HG03460 (cell line): ENCODE measurements around the gene UGT1A6.
"Not testable (repeated sequence)": the region's sequence is repeated elsewhere in the genome, so short reads cannot be mapped to it uniquely, and the experiment has no call there.

Experiments used
- ATAC-seq: cut with Tn5 transposase; IDR thresholded peaks from one replicate; pipeline ENCODE4 v1.9.1; 2021; ENCODE audit not compliant: unreplicated experiment

Gene UGT1A6

GRCh38 chr2:233714121-233714520 is 21.4 kb downstream of the UGT1A6 start:
- no peak for ATAC-seq

GRCh38 chr2:233718552-233718951 is 25.9 kb downstream of the UGT1A6 start, which contains the start of gene UGT1A4:
Gene UGT1A4 (plus strand): TSS chr2:233718736. CDS start chr2:233718821, 85 bp downstream.
- ATAC-seq = no peak

GRCh38 chr2:233728723-233729301 is 36.1 kb downstream of the UGT1A6 start, which contains the start of gene UGT1A3:
Gene UGT1A3 (plus strand): TSS chr2:233729042. CDS start chr2:233729127, 85 bp downstream.
- no peak for ATAC-seq

GRCh38 chr2:233736868-233737653 is 44.4 kb downstream of the UGT1A6 start:
- not testable (repeated sequence) for ATAC-seq

GRCh38 chr2:233740870-233741269 is 48.2 kb downstream of the UGT1A6 start:
- no peak for ATAC-seq

- no peak for ATAC-seq
Measured at GRCh38 chr2:233743464-233744259, 51.0 kb downstream of the UGT1A6 start.

DNA sequence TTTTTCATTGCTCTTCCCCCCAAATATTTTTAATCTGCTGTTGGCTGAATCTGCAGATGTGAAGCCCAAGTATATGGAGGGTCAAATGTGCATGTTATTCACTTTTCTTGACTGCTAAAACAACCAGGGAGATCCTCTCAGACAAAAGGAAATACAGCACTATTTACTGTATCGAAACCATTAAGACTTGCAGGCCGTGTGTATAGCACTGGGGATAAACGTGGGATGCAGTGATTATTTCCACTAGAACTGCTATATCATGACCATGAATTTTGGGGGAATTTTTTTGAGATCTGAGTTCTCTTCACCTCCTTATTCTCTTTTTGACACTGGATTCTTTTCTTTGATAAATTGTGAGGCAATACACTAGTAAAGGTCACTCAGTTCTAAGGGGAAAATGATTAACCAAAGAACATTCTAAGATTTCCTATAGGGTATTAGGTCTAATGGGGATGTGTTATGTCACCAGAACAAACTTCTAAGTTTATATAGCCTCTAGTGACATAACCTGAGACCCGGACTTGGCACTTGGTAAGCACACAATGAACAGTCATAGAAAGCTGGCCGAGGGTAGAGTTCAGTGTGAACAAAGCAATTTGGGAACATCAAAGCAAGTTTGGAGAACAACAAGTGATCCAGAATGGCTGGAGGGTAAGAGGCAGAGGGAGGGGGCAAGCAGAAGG is 52.5 kb downstream of the UGT1A6 start:
- no peak for ATAC-seq

DNA sequence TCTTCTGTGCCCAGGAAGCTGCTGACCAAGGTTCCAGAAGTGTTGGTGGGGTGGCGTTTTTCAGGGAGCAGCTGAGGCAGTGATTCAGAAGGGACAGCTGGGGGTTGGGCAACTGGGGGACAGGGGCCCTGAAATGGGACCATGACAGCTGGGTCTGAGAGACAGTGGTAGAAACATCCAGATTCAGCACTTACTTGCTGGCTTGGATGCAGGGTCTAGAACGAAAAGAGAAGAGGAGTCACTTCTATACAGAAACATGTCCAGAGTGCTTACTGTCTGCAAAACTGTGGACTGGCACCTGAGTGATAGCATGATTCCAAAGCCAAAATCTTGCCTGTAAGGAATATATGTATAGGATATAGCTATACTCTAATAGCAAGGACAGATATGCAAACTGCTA is 53.1 kb downstream of the UGT1A6 start:
- ATAC-seq = not testable (repeated sequence)

DNA sequence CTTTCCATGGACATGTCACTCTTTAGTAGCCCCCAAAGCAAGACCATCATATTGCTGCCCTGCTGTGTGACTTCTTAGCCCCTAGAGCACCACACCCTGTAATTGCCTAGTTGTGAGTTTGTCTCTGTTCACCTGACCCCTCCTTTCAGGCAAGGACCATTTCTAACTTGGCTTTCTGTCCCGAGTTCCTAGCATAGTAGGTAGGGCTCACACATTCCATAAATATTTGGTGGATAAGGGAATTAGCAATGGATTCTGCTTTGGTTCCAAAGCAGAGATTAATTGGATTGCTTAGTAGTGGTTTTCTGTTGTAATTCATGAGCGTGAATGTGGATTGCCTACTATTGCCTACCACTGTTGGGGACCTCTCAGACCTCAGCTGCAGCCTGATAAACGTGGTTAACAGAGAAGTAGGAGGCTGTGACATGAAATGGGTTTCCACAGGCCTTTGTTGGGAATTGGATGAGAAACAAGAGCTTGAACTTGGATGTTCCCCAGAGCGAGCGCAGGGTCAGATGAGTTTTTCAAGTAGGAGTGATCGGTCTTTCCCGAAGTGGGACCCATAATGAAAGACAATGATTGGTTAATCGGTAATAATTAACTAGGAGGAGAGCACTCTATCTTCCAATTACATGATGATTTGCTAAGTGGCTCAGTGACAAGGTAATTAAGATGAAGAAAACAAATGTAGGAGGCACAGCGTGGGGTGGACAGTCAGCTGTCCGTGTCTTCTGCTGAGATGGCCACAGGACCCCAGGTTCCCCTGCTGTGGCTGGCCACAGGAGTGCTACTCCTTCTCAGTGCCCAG is 54.0 kb downstream of the UGT1A6 start:
- no peak for ATAC-seq

DNA sequence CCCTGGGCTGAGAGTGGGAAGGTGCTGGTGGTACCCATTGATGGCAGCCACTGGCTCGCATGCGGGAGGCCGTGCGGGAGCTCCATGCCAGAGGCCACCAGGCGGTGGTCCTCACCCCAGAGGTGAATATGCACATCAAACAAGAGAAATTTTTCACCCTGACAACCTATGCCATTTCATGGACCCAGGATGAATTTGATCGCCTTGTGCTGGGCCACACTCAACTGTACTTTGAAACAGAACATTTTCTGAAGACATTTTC is 54.5 kb downstream of the UGT1A6 start:
- ATAC-seq = no peak

DNA sequence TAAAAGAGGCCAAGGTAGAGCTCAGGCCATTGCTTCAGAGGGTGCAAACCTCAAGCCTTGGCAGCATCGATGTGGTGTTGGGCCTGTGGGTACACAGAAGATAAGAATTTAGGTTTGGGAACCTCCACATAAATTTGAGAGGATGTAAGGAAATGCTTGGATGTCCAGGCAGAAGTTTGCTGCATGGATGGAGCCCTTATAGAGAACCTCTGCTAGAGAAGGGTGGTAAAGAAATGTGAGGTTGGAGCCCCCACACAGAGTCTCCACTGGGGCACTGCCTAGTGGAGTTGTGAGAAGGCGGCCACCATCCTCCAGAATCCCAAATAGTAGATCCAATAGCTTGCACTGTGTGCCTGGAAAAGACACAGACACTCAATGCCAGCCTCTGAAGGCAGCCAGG is 58.0 kb downstream of the UGT1A6 start:
- ATAC-seq = not testable (repeated sequence)

- ATAC-seq = not testable (repeated sequence)
Measured at GRCh38 chr2:233751212-233752009, 58.7 kb downstream of the UGT1A6 start.

- no peak for ATAC-seq
Measured at GRCh38 chr2:233754872-233755611, 62.4 kb downstream of the UGT1A6 start.

- no peak for ATAC-seq
Measured at GRCh38 chr2:233756429-233757081, 63.9 kb downstream of the UGT1A6 start.

GRCh38 chr2:233758141-233758540 is 65.5 kb downstream of the UGT1A6 start:
- no peak for ATAC-seq

DNA sequence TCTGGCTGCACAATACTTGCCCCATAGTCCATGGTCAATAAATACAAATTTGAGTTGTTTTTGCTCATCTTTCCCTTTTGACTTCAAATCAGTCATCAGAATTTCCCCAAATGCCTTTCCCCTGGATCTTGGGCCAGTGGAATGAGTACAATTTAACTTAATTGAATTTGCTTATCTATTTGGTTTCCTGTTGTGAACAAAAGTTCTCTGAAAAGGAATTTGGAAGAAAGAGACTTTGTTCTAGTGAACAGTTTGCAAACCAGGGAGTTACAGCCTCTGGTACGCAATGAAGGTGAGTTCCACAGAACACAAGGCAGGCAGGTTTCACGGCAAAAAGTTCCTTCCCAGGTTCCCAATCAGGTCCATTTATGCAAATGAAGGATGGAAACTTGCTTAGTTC is 66.2 kb downstream of the UGT1A6 start:
- no peak for ATAC-seq

DNA sequence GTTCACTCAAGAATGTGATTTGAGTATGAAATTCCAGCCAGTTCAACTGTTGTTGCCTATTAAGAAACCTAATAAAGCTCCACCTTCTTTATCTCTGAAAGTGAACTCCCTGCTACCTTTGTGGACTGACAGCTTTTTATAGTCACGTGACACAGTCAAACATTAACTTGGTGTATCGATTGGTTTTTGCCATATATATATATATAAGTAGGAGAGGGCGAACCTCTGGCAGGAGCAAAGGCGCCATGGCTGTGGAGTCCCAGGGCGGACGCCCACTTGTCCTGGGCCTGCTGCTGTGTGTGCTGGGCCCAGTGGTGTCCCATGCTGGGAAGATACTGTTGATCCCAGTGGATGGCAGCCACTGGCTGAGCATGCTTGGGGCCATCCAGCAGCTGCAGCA is 67.4 kb downstream of the UGT1A6 start, which contains the start of gene UGT1A1:
Gene UGT1A1 (plus strand): TSS at position 228 of the 400 bp plus-strand sequence. CDS start 18 bp downstream, at position 246.
- no peak for ATAC-seq

DNA sequence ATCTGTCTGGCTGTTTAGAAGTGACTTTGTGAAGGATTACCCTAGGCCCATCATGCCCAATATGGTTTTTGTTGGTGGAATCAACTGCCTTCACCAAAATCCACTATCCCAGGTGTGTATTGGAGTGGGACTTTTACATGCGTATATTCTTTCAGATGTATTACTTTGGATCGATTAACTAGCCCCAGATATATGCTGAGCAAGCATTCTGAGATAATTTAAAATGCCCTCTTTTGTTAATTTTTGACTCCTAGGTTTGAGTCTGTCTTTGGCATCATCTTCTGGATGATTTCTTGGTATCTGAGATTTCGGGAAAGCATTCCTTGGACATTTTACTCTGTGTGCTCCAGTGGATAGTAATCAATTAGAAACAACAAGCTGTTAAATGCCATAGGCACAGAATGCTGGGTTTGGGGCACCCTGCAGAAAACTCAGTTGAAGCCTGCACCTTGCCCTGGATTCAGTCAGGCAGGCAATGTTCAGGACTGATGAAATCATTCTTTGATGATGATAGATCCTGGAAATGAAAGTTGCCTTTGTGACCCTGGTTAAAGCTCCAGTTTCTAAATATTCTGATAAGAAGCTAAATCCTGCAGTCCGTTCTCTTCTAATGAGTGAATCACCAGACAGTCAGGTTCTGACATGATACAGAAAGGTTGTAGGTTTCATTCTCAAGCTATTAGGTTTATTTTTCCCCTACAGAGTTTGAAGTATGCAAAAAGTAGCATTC is 68.5 kb downstream of the UGT1A6 start:
- no peak for ATAC-seq
